Endometrial microvascular endothelial cells (primary cell): ENCODE data around the gene PGF. TPM values are rescaled to one million over a fixed set of nuclear protein-coding genes. Genes with fewer than 3 reads are reported as not detected.

Experiments used
- in situ Hi-C: cut with HindIII; loops from 2 replicates; pipeline ENCODE4 v1.10.0; 2017; ENCODE audit warnings: low sequenced_read_pairs, low pct_unique_long_range_greater_than_20kb; ENCODE audit errors: inconsistent ontology term
- total RNA-seq: library from RNA; depleted of rRNA; stranded (reverse); fragments of >200 nt; gene quantifications from one replicate; pipeline ENCODE4 v1.2.3, GENCODE V29; 2015; ENCODE audit errors: inconsistent ontology term

Gene PGF
- total RNA-seq, 1 donor from 2014 or later = 80.7 TPM

DNA sequence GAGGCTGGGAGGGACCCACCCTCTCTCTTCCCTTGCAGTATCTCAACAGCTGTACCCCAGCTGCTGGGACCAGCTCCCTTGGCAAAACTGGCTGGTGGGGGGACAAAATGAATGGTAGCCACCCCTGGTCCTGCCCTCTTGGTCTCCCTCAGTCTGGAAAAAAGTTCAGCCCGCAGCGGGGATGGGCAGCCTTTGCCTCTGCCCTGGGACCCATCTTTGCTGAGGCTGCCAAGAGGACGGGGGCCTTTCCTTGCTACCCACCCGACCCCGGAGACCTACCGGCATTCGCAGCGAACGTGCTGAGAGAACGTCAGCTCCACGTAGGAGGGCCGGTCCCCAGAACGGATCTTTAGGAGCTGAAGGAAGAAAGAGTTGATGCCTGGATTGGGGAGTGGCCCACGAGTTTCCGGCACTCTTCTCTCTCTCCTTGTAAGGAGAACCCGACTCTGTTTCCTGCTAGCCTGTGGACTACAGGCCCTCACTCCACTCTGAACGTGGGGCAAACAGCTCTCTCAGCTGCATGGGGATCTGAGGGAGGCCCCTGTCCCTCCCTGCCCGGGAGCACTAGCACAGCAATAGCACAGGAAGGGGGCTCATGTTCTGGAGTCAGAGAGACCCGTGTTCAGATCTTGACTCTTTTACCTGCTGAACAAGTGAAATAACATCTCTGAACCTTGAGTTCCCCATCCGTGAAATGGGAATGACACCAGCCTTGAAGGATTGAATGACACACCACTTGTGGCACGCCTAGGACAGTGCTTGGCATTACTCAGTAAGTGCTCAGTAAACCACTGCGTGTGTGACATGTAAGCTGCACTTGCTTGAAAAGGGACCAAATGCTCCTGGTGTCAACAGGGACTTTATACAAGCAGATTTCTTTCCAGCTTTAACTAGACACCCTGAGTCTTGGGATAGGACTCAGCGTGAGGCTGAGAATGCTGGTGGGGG is 6.9 kb downstream of the PGF start:
- in situ Hi-C loops = no loop called here

- in situ Hi-C loops = no loop called here
Measured at GRCh38 chr14:74947353-74948227, 7.8 kb downstream of the PGF start.

DNA sequence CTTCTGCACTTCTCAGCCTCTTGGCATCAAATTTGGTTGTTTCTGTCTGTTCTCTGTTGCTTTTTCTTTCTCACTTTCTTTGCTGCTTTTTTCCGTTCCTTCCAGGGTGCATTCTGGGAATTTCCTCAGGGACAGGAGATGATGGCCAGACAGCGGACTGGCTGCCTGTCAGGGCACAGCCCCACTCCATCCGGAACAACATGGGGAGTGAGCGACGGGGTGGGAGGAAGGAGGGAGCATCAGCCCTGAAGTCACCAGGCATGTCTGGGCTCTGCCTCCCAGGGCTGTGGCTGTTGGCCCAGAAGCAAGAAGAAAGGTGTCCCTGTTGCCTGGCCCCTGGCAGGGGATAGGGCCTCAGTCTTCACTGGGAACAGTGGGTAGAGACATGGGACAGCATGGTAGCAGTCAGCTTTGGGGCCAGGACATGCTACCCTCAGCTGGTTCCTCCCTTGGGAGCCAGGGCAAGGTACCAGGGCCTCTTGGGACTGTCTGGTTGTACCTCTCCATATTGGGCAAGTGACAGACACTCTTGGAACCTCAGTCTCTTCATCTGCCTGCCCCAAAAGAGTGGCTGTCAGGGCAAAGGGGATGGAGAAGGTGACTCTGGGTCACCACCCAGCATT is 8.6 kb downstream of the PGF start:
- in situ Hi-C loops = no loop called here

DNA sequence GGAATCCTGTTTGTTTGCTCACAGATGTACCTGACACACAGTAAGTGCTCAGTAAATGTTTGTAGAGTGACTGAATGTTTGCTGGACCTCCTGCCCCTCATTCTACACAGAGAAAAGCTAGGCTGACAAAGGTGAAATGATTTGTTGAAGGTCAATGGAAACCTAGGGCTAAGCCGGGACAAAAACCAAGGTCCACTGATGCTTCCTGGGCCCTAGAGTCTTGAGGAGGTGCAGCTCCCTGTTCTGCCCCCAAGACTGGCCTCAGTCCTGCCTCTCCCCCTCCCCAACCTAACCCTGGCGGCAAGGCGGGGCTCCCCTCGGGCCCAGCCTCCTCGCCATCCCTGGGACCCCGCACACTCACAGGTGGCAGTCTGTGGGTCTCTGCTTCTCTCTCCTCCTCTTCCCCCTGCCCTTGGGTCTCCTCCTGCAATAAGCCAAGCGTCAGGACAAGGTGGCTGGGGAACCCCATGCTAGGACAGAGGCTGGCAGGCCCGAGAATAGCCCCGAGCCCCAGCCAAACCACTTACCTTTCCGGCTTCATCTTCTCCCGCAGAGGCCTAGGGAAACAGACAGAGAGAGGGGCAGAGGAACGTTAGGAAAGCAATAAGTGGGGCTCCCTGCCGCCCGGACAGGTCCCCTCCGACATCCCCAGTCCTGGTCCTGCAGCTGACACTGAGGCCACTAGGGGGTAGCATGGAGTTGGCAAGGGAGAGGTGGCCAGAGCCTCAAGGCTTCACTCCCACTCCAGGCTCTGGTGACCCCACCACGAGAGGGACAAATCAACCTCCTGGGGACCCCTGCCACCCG is 9.3 kb downstream of the PGF start:
- in situ Hi-C loops = no loop called here

DNA sequence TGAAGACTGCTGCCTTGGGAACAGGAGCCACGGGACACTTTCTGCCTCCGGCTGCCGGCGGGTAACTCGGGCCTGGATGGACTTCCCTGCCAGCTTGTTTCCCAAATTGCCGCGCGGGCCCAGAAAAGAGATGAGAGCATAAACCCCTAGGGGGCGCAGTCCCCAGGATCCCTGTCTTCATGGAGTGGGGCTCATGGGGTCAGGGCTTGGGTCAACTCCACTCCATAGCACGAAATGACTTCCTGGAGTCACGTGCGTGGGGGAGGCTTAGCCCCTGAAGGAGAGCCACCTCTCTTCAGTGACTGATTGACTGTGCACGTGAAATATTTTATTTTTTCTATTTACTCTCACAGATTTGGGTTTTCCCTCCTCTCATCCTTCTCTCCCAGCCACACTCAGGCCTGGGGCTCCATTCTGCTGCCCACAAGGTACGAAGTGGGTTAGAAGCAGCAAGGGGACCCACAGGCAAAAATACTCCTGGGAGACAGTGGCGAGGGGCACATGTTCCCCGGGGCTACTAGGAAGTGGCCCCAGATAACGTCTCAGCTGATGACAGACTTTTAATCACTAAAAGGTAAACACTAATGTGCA is 10.0 kb downstream of the PGF start:
- in situ Hi-C loops = no loop called here

- in situ Hi-C loops = no loop called here
Measured at GRCh38 chr14:74942608-74943007, 12.8 kb downstream of the PGF start.

GRCh38 chr14:74942181-74942580 is 13.2 kb downstream of the PGF start:
- in situ Hi-C loops = no loop called here

DNA sequence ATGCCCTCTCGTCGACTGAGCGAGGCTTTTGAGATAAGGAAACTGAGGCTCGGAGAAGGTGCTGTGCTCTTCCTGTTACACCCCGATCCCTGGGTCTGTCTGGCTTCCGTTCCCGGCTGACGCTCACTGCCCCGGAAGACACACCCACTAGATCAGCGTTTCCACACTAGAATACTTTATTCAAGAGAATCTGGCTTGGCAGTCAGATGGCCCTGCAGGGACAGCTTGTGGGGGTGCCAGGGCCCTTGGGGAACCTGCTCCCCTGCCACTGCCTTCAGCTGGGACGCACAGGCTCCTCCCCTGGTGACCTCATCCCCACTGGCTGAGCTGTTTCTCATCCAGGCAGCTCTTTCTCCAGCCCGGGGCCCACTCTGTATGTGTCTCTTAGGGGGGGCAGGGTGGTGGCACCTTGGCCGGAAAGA is 13.7 kb downstream of the PGF start:
- in situ Hi-C loops = no loop called here

- in situ Hi-C loops = no loop called here
Measured at GRCh38 chr14:74940956-74941565, 14.3 kb downstream of the PGF start.

- in situ Hi-C loops = no loop called here
Measured at GRCh38 chr14:74938531-74939495, 16.6 kb downstream of the PGF start.

GRCh38 chr14:74937171-74937570 is 18.2 kb downstream of the PGF start:
- in situ Hi-C loops = no loop called here

GRCh38 chr14:74936731-74937130 is 18.7 kb downstream of the PGF start:
- in situ Hi-C loops = no loop called here

DNA sequence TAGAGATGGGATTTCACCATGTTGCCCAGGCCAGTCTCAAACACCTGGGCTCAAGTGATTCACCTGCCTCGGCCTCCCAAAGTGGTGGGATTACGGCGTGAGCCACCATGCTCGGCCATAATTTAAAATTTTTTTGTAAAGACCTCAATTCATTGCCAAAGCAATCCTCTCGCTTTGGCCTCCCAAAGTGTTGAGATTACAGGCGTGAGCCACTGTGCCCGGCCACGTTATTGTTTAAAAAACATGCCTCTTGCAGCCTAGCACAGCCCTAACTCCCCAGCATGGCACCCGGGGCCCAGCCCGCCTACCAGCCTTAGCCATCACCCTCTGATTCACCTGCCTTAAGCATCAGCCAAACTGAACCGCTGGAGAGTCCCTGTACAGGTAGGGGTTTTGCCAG is 19.2 kb downstream of the PGF start:
- in situ Hi-C loops = no loop called here

DNA sequence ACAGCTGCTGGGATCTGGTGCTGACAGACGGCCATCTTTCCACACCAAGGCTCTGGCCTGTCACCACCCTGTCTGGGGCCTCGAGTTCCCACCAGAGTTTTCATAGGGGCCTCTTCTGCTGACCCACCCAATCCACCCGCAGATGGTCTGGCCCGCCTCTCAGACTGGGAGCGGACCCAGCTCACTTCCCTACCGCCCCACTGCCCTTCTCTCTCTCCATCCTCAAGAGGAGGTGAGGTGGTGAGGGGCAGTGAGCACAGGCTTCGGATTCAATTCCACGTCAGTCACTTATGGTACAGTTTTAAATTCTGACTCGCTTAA is 20.1 kb downstream of the PGF start:
- in situ Hi-C loops = no loop called here

GRCh38 chr14:74934476-74935359 is 20.7 kb downstream of the PGF start:
- in situ Hi-C loops = no loop called here

GRCh38 chr14:74934041-74934440 is 21.4 kb downstream of the PGF start:
- in situ Hi-C loops = no loop called here
